GM03348 (cell line): ENCODE data around the gene HIGD2A.

ENCODE experiments used
- DNase-seq: peaks from one replicate; pipeline ENCODE4 v3.0.0; 2012; ENCODE audit warnings: low spot score

Gene HIGD2A

GRCh38 chr5:176388444-176389134 is at the start of gene HIGD2A, which contains the start of gene NOP16:
HIGD2A (plus strand) TSS chr5:176388751; CDS start chr5:176388820, 69 bp downstream.
NOP16 (minus strand) TSS chr5:176388598; CDS start chr5:176388539, 59 bp downstream.
- peak; percentile 98 for DNase-seq

GRCh38 chr5:176339304-176339703 is 49.2 kb upstream of the HIGD2A start:
- DNase-seq: no peak

- DNase-seq: no peak
Observed at GRCh38 chr5:176341325-176342157, 47.0 kb upstream of the HIGD2A start.

- no peak for DNase-seq
Observed at GRCh38 chr5:176342158-176342483, 46.4 kb upstream of the HIGD2A start.

GRCh38 chr5:176342766-176343458 is 45.6 kb upstream of the HIGD2A start:
- DNase-seq: no peak

- no peak for DNase-seq
Observed at GRCh38 chr5:176350416-176350815, 38.1 kb upstream of the HIGD2A start.

- no peak for DNase-seq
Observed at GRCh38 chr5:176352116-176352878, 36.3 kb upstream of the HIGD2A start.

GRCh38 chr5:176353533-176353932 is 35.0 kb upstream of the HIGD2A start:
- no peak for DNase-seq

- no peak for DNase-seq
Observed at GRCh38 chr5:176355400-176356178, 33.0 kb upstream of the HIGD2A start.

- DNase-seq: no peak
Observed at GRCh38 chr5:176356179-176356566, 32.4 kb upstream of the HIGD2A start.

GRCh38 chr5:176359658-176360057 is 28.9 kb upstream of the HIGD2A start:
- DNase-seq: no peak

- DNase-seq: no peak
Observed at GRCh38 chr5:176360894-176361436, 27.6 kb upstream of the HIGD2A start.

GRCh38 chr5:176361437-176362232 is 26.9 kb upstream of the HIGD2A start, which contains the start of gene KIAA1191:
KIAA1191 (minus strand) TSS chr5:176361764; CDS start chr5:176359508, 2,256 bp downstream.
- DNase-seq: peak; percentile 96

- DNase-seq: no peak
Observed at GRCh38 chr5:176362233-176362490, 26.4 kb upstream of the HIGD2A start.

GRCh38 chr5:176364765-176365350 is 23.7 kb upstream of the HIGD2A start:
- DNase-seq: no peak

- DNase-seq: peak; percentile 97
Observed at GRCh38 chr5:176365351-176366231, 23.0 kb upstream of the HIGD2A start, which contains the start of gene ARL10. ARL10 (plus strand) TSS chr5:176365487; CDS start chr5:176365564, 77 bp downstream.

- DNase-seq: no peak
Observed at GRCh38 chr5:176366232-176366894, 22.2 kb upstream of the HIGD2A start.

GRCh38 chr5:176368726-176369125 is 19.8 kb upstream of the HIGD2A start:
- no peak for DNase-seq
